HepG2 (cell line): Measurements from ENCODE around the gene GBE1. TPM values are rescaled to one million over a fixed set of nuclear protein-coding genes. Genes with fewer than 3 reads are reported as not detected.

Experiments
- ATAC-seq: fragments of 200-7000 bp; cut with Tn5 transposase; 3 replicates; pipeline ENCODE4 v1.9.1; 2020; ENCODE audit warnings: mild to moderate bottlenecking, moderate library complexity
- BruUV-seq: library from RNA; stranded (reverse); fragments of 400-500 nt; replicated peaks from 2 replicates; lab custom pipeline; 2021; lab: Mats Ljungman, UMichigan
- CTCF ChIA-PET: fragments of 300-600 bp; formaldehyde crosslinking; extraction: SDS; loops from one replicate; lab custom pipeline; 2021; ENCODE audit warnings: low total read pairs, inconsistent platforms, low intra/inter-chr PET ratio; lab: Yijun Ruan, JAX
- POLR2A ChIA-PET: fragments of 350-600 bp; sonication (Branson Sonifier 250); formaldehyde crosslinking; loops from one replicate; lab custom pipeline; 2020; ENCODE audit warnings: antibody characterized with exemption, inconsistent platforms; lab: Yijun Ruan, JAX
- DNase-seq: peaks from one replicate; pipeline ENCODE4 v3.0.0-alpha.2; 2015; ENCODE audit warnings: low spot score
- FAIRE-seq: peaks from 3 replicates; lab custom pipeline; 2011; peaks lifted over from hg19 to GRCh38; lab: Jason Lieb, UNC
- H2AFZ ChIP-seq: one replicate; pipeline ENCODE4 v1.6.1; 2011; ENCODE audit warnings: low read length, inconsistent platforms
- H3K27ac ChIP-seq: fragments of 300-600 bp; 3 replicates; pipeline ENCODE4 v1.8.0; 2011; ENCODE audit warnings: mixed run types, mild to moderate bottlenecking, mixed read lengths, low read length, inconsistent platforms; ENCODE audit not compliant: insufficient read depth; ENCODE audit errors: extremely low read length
- H3K27me3 ChIP-seq, 2 experiments: fragments of 200-600 bp in 1 of 2; 2 replicates in 1 of 2; 3 replicates in 1 of 2; pipeline versions ENCODE4 v1.6.0 to v1.8.0; 2011; ENCODE audit warnings: low read length in 2 of 2, mild to moderate bottlenecking in 2 of 2, moderate library complexity in 2 of 2, inconsistent platforms in 1 of 2; ENCODE audit not compliant: insufficient read depth in 2 of 2, control insufficient read depth in 1 of 2
- H3K36me3 ChIP-seq, 2 experiments: fragments of 200-600 bp in 1 of 2; replicated peaks in 1 of 2; 2 replicates in 1 of 2; 3 replicates in 1 of 2; pipeline versions ENCODE4 v1.5.1 to v1.8.0; 2011; ENCODE audit warnings: low read length in 2 of 2, inconsistent platforms in 1 of 2; ENCODE audit not compliant: insufficient read depth in 2 of 2, control insufficient read depth in 1 of 2
- H3K4me1 ChIP-seq: 2 replicates; pipeline ENCODE4 v1.5.1; 2012; ENCODE audit warnings: low read length, inconsistent platforms; ENCODE audit not compliant: insufficient read depth
- H3K4me2 ChIP-seq: 2 replicates; pipeline ENCODE4 v1.6.0; 2011; ENCODE audit warnings: low read depth, low read length, inconsistent platforms
- H3K4me3 ChIP-seq, 3 experiments: fragments of 200-600 bp in 1 of 3; sonication (generic), shearing (Covaris generic) in 1 of 3; replicated peaks in 1 of 3; 2 replicates each; pipeline ENCODE4 v1.5.1; 2011 to 2016; ENCODE audit warnings: low read length in 3 of 3, inconsistent platforms in 2 of 3, low read depth in 2 of 3, mild to moderate bottlenecking in 2 of 3, control low read depth in 1 of 3, mixed read lengths in 1 of 3; ENCODE audit not compliant: insufficient read depth in 1 of 3
- H3K79me2 ChIP-seq: one replicate; pipeline ENCODE4 v1.6.1; 2011; ENCODE audit warnings: low read length, inconsistent platforms; ENCODE audit not compliant: insufficient read depth
- H3K9ac ChIP-seq: 2 replicates; pipeline ENCODE4 v1.6.0; 2011; ENCODE audit warnings: mild to moderate bottlenecking, low read depth, low read length, inconsistent platforms; ENCODE audit not compliant: insufficient read depth
- H3K9me3 ChIP-seq: 2 replicates; pipeline ENCODE4 v1.5.1; 2012; ENCODE audit warnings: mild to moderate bottlenecking, low read length
- H4K20me1 ChIP-seq: 2 replicates; pipeline ENCODE4 v1.6.0; 2011; ENCODE audit warnings: inconsistent platforms, mild to moderate bottlenecking, low read length, moderate library complexity; ENCODE audit not compliant: insufficient read depth
- KDM5A ChIP-seq: fragments of 200-600 bp; sonication (generic); IDR thresholded peaks from 2 replicates; pipeline ENCODE4 v1.7.0; 2018; ENCODE audit warnings: antibody characterized with exemption, mild to moderate bottlenecking, low read length, borderline replicate concordance
- MYNN ChIP-seq: sonication (generic); formaldehyde crosslinking; IDR thresholded peaks from 2 replicates; pipeline ENCODE4 v1.4.0; 2020; ENCODE audit warnings: mild to moderate bottlenecking, low read depth, missing genetic modification reagents
- RNF2 ChIP-seq: fragments of 450-650 bp; conservative IDR thresholded peaks from 2 replicates; pipeline ENCODE4 v1.6.1; 2016; ENCODE audit warnings: low read depth
- U2AF2 ChIP-seq: fragments of 200-400 bp; formaldehyde crosslinking; IDR thresholded peaks from 2 replicates; pipeline ENCODE4 v1.6.1; 2017; ENCODE audit warnings: low read depth, mild to moderate bottlenecking, low read length
- ZNF33B ChIP-seq: sonication (generic); formaldehyde crosslinking; IDR thresholded peaks from 2 replicates; pipeline ENCODE4 v1.5.1; 2020; ENCODE audit warnings: mild to moderate bottlenecking, missing genetic modification reagents
- ZNF430 ChIP-seq: sonication (generic); formaldehyde crosslinking; IDR thresholded peaks from 2 replicates; pipeline ENCODE4 v1.9.0; 2021; ENCODE audit warnings: mild to moderate bottlenecking, missing genetic modification reagents
- WGBS: methylation state at CpG from one replicate; pipeline ENCODE4 v1.1.6; 2017; ENCODE audit warnings: low lambda C conversion rate; 5-methylcytosine and 5-hydroxymethylcytosine counted together
- in situ Hi-C: cut with HindIII; loops from 2 replicates; pipeline ENCODE4 v1.10.0; 2017; ENCODE audit warnings: low pct_unique_long_range_greater_than_20kb; ENCODE audit not compliant: extremely low pct_ligation_motif_present
- intact Hi-C: fragments of 100-400 bp; cut with micrococcal nuclease; formaldehyde crosslinking; loops from one replicate; pipeline ENCODE4 v1.10.0; 2022; ENCODE audit not compliant: unreplicated experiment
- polyA plus RNA-seq, 8 experiments: library from polyadenylated mRNA; depleted of rRNA in 3 of 8; stranded (reverse) in 7 of 8; unstranded in 1 of 8; fragments of >200 nt; fragmentation: Illumina TruSeq in 4 of 8; extraction: Trizol in 4 of 8; gene quantifications; 2 replicates each; pipeline versions ENCODE4 v1.2.1 to v1.2.3, GENCODE V29; 2011 to 2016; ENCODE audit warnings: low read depth in 4 of 8, missing spikeins in 1 of 8, mixed read lengths in 1 of 8; ENCODE audit not compliant: insufficient read depth in 1 of 8
- total RNA-seq, 5 experiments: library from RNA; depleted of rRNA; stranded (reverse); fragments of >200 nt; fragmentation: Illumina TruSeq; extraction: Trizol; gene quantifications; 2 replicates each; pipeline ENCODE4 v1.2.3, GENCODE V29; 2016; ENCODE audit warnings: low read depth in 1 of 5
- TF ChIP-seq, protein P1 (sequence below): sonication (generic); formaldehyde crosslinking; conservative IDR thresholded peaks from 2 replicates; pipeline ENCODE4 v1.4.0; 2020; ENCODE audit warnings: mild to moderate bottlenecking, missing genetic modification reagents, moderate library complexity
- TF ChIP-seq, protein P2 (sequence below), 2 experiments: fragments of 450-650 bp in 1 of 2; sonication (generic) in 1 of 2; formaldehyde crosslinking; IDR thresholded peaks; 2 replicates each; pipeline versions ENCODE4 v1.5.0 to v1.8.0; 2020 to 2022; ENCODE audit warnings: mild to moderate bottlenecking in 1 of 2, missing genetic modification reagents in 1 of 2
- TF ChIP-seq, protein P3 (sequence below): sonication (generic); formaldehyde crosslinking; IDR thresholded peaks from 2 replicates; pipeline ENCODE4 v1.4.0; 2020; ENCODE audit warnings: missing genetic modification reagents
- TF ChIP-seq, protein P4 (sequence below): fragments of 450-650 bp; IDR thresholded peaks from 2 replicates; pipeline ENCODE4 v1.6.1; 2016
- TF ChIP-seq, protein P5 (sequence below): sonication (generic); formaldehyde crosslinking; IDR thresholded peaks from 2 replicates; pipeline ENCODE4 v1.5.0; 2020; ENCODE audit warnings: mild to moderate bottlenecking, missing genetic modification reagents

Gene GBE1
- total and polyA plus RNA-seq, 2 of the 13 experiments (the other 11 are each of a cell fraction or from before 2014, with no cell fraction given): 22.9 to 36.1 TPM

DNA sequence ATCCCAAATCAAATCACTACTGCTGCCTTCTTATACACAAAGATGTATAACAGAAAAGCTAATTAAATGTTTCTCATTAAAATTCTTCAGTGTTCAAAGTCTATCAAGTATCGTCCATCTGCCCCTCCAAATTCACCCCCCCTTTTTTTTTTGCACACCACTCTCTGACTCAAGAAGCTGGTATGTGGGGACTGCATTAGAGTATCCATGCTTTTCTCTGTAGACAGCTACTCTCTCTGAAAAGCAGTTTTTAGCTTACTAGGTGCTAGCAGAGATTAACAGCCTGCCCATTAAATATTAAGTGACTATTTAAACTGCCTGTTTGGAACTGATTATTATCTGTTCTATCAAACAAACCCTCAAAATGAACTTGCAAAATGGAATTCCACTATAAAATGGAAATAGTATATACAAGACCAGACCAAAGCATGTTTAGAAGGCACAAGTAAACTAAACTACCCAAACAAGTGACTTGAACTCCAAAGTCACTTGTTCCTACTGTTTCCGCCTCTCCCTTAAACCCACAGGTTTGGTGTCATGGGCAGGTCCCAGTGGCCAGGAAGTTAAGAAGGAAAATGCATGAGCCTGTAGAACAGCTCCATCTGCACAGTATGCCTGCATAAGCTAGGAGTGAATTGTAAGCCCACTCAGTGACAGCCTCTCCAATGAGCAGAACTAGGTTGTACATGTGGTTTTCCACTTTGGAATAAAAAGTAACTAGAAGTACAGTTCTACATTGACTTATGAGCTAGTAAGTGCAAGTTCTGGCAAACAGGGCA is 32.5 kb downstream of the GBE1 start:
- ChIA-PET CTCF (no interaction called here), POLR2A (no interaction called here)
- in situ Hi-C loops: no loop called here
- Histone ChIP-seq H3K9ac (no peak overlapping the region), H4K20me1 (no peaks in the 10 kb centered on the region; the same call in 1 of the 2 replicates), H3K4me1 (peaks cover 16% of the 10 kb centered on the region), H3K27ac (no peak overlapping the region), H3K79me2 (peaks cover 5% of the 10 kb centered on the region), H3K27me3 (no peaks in the 10 kb centered on the region), H2AFZ (no peak overlapping the region), H3K9me3 (no peaks in the 10 kb centered on the region), H3K4me3 (no peak overlapping the region), H3K4me2 (no peak overlapping the region), H3K36me3 (no peaks in the 10 kb centered on the region; a peak in 1 of 5 replicates)
- WGBS: 94% methylated on average over 2 of the region's 2 CpGs
- ATAC-seq (no peak), DNase-seq (no peak), FAIRE-seq (no peak)
- intact Hi-C loops: no loop called here
- no TSS peak for BruUV-seq
- TF ChIP-seq, protein P1, sequence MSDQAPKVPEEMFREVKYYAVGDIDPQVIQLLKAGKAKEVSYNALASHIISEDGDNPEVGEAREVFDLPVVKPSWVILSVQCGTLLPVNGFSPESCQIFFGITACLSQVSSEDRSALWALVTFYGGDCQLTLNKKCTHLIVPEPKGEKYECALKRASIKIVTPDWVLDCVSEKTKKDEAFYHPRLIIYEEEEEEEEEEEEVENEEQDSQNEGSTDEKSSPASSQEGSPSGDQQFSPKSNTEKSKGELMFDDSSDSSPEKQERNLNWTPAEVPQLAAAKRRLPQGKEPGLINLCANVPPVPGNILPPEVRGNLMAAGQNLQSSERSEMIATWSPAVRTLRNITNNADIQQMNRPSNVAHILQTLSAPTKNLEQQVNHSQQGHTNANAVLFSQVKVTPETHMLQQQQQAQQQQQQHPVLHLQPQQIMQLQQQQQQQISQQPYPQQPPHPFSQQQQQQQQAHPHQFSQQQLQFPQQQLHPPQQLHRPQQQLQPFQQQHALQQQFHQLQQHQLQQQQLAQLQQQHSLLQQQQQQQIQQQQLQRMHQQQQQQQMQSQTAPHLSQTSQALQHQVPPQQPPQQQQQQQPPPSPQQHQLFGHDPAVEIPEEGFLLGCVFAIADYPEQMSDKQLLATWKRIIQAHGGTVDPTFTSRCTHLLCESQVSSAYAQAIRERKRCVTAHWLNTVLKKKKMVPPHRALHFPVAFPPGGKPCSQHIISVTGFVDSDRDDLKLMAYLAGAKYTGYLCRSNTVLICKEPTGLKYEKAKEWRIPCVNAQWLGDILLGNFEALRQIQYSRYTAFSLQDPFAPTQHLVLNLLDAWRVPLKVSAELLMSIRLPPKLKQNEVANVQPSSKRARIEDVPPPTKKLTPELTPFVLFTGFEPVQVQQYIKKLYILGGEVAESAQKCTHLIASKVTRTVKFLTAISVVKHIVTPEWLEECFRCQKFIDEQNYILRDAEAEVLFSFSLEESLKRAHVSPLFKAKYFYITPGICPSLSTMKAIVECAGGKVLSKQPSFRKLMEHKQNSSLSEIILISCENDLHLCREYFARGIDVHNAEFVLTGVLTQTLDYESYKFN (CRISPR knock-in tag): no peak
- TF ChIP-seq MYNN (CRISPR knock-in tag) (no peak), ZNF33B (no peak), KDM5A (no peak), U2AF2 (no peak), ZNF430 (CRISPR knock-in tag) (no peak), RNF2 (no peak)
- TF ChIP-seq, protein P2, sequence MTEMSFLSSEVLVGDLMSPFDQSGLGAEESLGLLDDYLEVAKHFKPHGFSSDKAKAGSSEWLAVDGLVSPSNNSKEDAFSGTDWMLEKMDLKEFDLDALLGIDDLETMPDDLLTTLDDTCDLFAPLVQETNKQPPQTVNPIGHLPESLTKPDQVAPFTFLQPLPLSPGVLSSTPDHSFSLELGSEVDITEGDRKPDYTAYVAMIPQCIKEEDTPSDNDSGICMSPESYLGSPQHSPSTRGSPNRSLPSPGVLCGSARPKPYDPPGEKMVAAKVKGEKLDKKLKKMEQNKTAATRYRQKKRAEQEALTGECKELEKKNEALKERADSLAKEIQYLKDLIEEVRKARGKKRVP (CRISPR knock-in tag; IDR thresholded peaks at IDR 0.05): no peak
- TF ChIP-seq, protein P3, sequence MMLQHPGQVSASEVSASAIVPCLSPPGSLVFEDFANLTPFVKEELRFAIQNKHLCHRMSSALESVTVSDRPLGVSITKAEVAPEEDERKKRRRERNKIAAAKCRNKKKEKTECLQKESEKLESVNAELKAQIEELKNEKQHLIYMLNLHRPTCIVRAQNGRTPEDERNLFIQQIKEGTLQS (CRISPR knock-in tag): no peak
- TF ChIP-seq, protein P4, sequence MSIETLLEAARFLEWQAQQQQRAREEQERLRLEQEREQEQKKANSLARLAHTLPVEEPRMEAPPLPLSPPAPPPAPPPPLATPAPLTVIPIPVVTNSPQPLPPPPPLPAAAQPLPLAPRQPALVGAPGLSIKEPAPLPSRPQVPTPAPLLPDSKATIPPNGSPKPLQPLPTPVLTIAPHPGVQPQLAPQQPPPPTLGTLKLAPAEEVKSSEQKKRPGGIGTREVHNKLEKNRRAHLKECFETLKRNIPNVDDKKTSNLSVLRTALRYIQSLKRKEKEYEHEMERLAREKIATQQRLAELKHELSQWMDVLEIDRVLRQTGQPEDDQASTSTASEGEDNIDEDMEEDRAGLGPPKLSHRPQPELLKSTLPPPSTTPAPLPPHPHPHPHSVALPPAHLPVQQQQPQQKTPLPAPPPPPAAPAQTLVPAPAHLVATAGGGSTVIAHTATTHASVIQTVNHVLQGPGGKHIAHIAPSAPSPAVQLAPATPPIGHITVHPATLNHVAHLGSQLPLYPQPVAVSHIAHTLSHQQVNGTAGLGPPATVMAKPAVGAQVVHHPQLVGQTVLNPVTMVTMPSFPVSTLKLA: no peak
- TF ChIP-seq, protein P5, sequence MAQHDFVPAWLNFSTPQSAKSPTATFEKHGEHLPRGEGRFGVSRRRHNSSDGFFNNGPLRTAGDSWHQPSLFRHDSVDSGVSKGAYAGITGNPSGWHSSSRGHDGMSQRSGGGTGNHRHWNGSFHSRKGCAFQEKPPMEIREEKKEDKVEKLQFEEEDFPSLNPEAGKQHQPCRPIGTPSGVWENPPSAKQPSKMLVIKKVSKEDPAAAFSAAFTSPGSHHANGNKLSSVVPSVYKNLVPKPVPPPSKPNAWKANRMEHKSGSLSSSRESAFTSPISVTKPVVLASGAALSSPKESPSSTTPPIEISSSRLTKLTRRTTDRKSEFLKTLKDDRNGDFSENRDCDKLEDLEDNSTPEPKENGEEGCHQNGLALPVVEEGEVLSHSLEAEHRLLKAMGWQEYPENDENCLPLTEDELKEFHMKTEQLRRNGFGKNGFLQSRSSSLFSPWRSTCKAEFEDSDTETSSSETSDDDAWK (CRISPR knock-in tag): no peak
